Upper lobe of right lung (tissue), 1 donor: ENCODE measurements around the gene MAP4K5. TPM values are rescaled to one million over a fixed set of nuclear protein-coding genes. Genes with fewer than 3 reads are reported as not detected.
A peak's percentile ranks its signal among the peaks of the same experiment; 100 is the strongest.

Experiments used
- ATAC-seq: fragments of 200-7000 bp; cut with Tn5 transposase; one replicate; pipeline ENCODE4 v1.9.1; 2020; ENCODE audit warnings: mild to moderate bottlenecking, moderate library complexity
- DNase-seq: peaks from one replicate; pipeline ENCODE4 v3.0.0-alpha.2; 2020
- H3K27ac ChIP-seq: fragments of 200-600 bp; one replicate; pipeline ENCODE4 v1.8.0; 2022
- H3K27me3 ChIP-seq: fragments of 200-600 bp; one replicate; pipeline ENCODE4 v1.8.0; 2022; ENCODE audit warnings: mild to moderate bottlenecking
- H3K36me3 ChIP-seq: fragments of 200-600 bp; one replicate; pipeline ENCODE4 v1.8.0; 2022
- H3K4me1 ChIP-seq: fragments of 200-600 bp; one replicate; pipeline ENCODE4 v1.8.0; 2022
- H3K4me3 ChIP-seq: fragments of 200-600 bp; one replicate; pipeline ENCODE4 v1.8.0; 2022; ENCODE audit warnings: mild to moderate bottlenecking
- H3K9me3 ChIP-seq: fragments of 200-600 bp; one replicate; pipeline ENCODE4 v1.8.0; 2022
- CTCF ChIP-seq: fragments of 200-600 bp; IDR thresholded peaks from one replicate; pipeline ENCODE4 v1.8.0; 2022; ENCODE audit warnings: antibody characterized with exemption
- intact Hi-C: fragments of 100-400 bp; cut with DNase I; formaldehyde crosslinking; loops from one replicate; pipeline ENCODE4 v1.11.0; 2022
- long read RNA-seq: library from polyadenylated mRNA; unstranded; transcript quantifications from one replicate; pipeline ENCODE4 v2.0.0, GENCODE V29; 2021
- total RNA-seq: library from RNA; stranded (reverse); fragmentation: NEBNext Ultra II Directional; extraction: Animal tissue kit (Norgen Biotek cat#: 25700); gene quantifications from one replicate; pipeline ENCODE4 v1.2.1, GENCODE V29; 2021
- donor health status: DM: no; HTN: yes; CAD: no; lungs with severe emphysema.

Gene MAP4K5
- 46.3 TPM for total RNA-seq
- long read RNA-seq, partial matches to known transcripts = 8 of 74 reads
- long read RNA-seq, other reads (novel, unspliced or antisense) = 66 of 74 reads

GRCh38 chr14:50532502-50533240, at the start of gene MAP4K5:
Gene MAP4K5, minus strand, starts transcription at chr14:50532569. Its CDS starts 520 bp downstream, at chr14:50532049.
- H3K4me1 ChIP-seq = peaks cover 42% of the 10 kb centered on the region
- H3K36me3 ChIP-seq = no peaks in the 10 kb centered on the region
- H3K27me3 ChIP-seq = no peaks in the 10 kb centered on the region
- TF ChIP-seq CTCF = peak; percentile 89
- intact Hi-C loops = loop anchor here (10.0 kb wide), 1 partner anchor 208 kb away; no protein-coding TSS in a partner anchor
- no peaks in the 10 kb centered on the region for H3K9me3 ChIP-seq
- DNase-seq (peak; percentile 97), ATAC-seq (peak; percentile 99)
- H3K27ac ChIP-seq = peak within 1 kb of the TSS; percentile 96
- peak within 1 kb of the TSS; percentile 96 for H3K4me3 ChIP-seq

GRCh38 chr14:50578433-50578832, 46.1 kb upstream of the MAP4K5 start:
- Histone ChIP-seq H3K9me3 (no peaks in the 10 kb centered on the region), H3K27me3 (no peaks in the 10 kb centered on the region), H3K27ac (no peak overlapping the region), H3K4me3 (no peak overlapping the region), H3K36me3 (no peaks in the 10 kb centered on the region), H3K4me1 (no peaks in the 10 kb centered on the region)
- no peak for TF ChIP-seq CTCF
- DNase-seq (no peak), ATAC-seq (peak; percentile 50)
- intact Hi-C loops = no loop called here

- H3K4me3 ChIP-seq = no peak overlapping the region
- H3K27me3 ChIP-seq = no peaks in the 10 kb centered on the region
- no peak overlapping the region for H3K27ac ChIP-seq
- ATAC-seq = no peak
- no peak for DNase-seq
- no peaks in the 10 kb centered on the region for H3K4me1 ChIP-seq
- no peaks in the 10 kb centered on the region for H3K9me3 ChIP-seq
- no peak for TF ChIP-seq CTCF
- no peaks in the 10 kb centered on the region for H3K36me3 ChIP-seq
- intact Hi-C loops = no loop called here
Observed at GRCh38 chr14:50577982-50578381, 45.6 kb upstream of the MAP4K5 start.

GRCh38 chr14:50575769-50576168, 43.4 kb upstream of the MAP4K5 start:
- no peaks in the 10 kb centered on the region for H3K27me3 ChIP-seq
- H3K36me3 ChIP-seq = no peaks in the 10 kb centered on the region
- H3K9me3 ChIP-seq = no peaks in the 10 kb centered on the region
- no peak overlapping the region for H3K27ac ChIP-seq
- no peaks in the 10 kb centered on the region for H3K4me1 ChIP-seq
- intact Hi-C loops = no loop called here
- no peak for TF ChIP-seq CTCF
- DNase-seq = no peak
- no peak for ATAC-seq
- no peak overlapping the region for H3K4me3 ChIP-seq

GRCh38 chr14:50573862-50574261, 41.5 kb upstream of the MAP4K5 start:
- Histone ChIP-seq H3K27ac (no peak overlapping the region), H3K4me3 (no peak overlapping the region), H3K36me3 (no peaks in the 10 kb centered on the region), H3K4me1 (no peaks in the 10 kb centered on the region), H3K9me3 (peaks cover 12% of the 10 kb centered on the region), H3K27me3 (no peaks in the 10 kb centered on the region)
- intact Hi-C loops = no loop called here
- no peak for TF ChIP-seq CTCF
- no peak for DNase-seq
- no peak for ATAC-seq
